ENCODE measurements around the gene PTPRE.

- TF ChIP-seq SNAI2 (CRISPR knock-in tag; IDR thresholded peaks at IDR 0.05) (no peak), ZFP30 (CRISPR knock-in tag; IDR thresholded peaks at IDR 0.05) (no peak), ZNF8 (CRISPR knock-in tag; IDR thresholded peaks at IDR 0.05) (no peak), TOX (CRISPR knock-in tag; IDR thresholded peaks at IDR 0.05; ENCODE audit: borderline replicate concordance) (no peak), PATZ1 (CRISPR knock-in tag; IDR thresholded peaks at IDR 0.05; ENCODE audit: borderline replicate concordance) (no peak), ARNTL (CRISPR knock-in tag; IDR thresholded peaks at IDR 0.05; ENCODE audit: borderline replicate concordance, low read depth) (no peak), ESRRG (CRISPR knock-in tag; IDR thresholded peaks at IDR 0.05) (no peak), ISL1 (CRISPR knock-in tag; IDR thresholded peaks at IDR 0.05) (no peak), ZFP3 (CRISPR knock-in tag; IDR thresholded peaks at IDR 0.05) (no peak), BACH2 (CRISPR knock-in tag; IDR thresholded peaks at IDR 0.05; ENCODE audit: borderline replicate concordance) (no peak)
These were observed 16.7 kb downstream of the PTPRE start for GRCh38 chr10:127923646-127924045.

Measured in SK-N-SH treated with all-trans-retinoic acid at 6 μM for 48 hours (cell line).